HG03342 (cell line): Measurements from ENCODE around the gene ANKRD53.
"Not testable (repeated sequence)": the region's sequence is repeated elsewhere in the genome, so short reads cannot be mapped to it uniquely, and the experiment has no call there.

Experiments
- ATAC-seq: cut with Tn5 transposase; IDR thresholded peaks from one replicate; pipeline ENCODE4 v1.9.1; 2021; ENCODE audit warnings: mild to moderate bottlenecking, moderate library complexity; ENCODE audit not compliant: unreplicated experiment

ANKRD53 gene

GRCh38 chr2:70988151-70988550 lies 9.7 kb downstream of the ANKRD53 start:
- ATAC-seq = no peak

GRCh38 chr2:70988726-70989648 lies 10.6 kb downstream of the ANKRD53 start:
- no peak for ATAC-seq

- no peak for ATAC-seq
Measured at GRCh38 chr2:70990216-70990615, 11.8 kb downstream of the ANKRD53 start.

- ATAC-seq = no peak
Measured at GRCh38 chr2:70991142-70991541, 12.7 kb downstream of the ANKRD53 start.

GRCh38 chr2:70991742-70992141 lies 13.3 kb downstream of the ANKRD53 start:
- ATAC-seq = no peak

GRCh38 chr2:70992945-70993853 lies 14.8 kb downstream of the ANKRD53 start:
- no peak for ATAC-seq

GRCh38 chr2:70994009-70994698 lies 15.7 kb downstream of the ANKRD53 start:
- peak; percentile 15 for ATAC-seq

- peak; percentile 96 for ATAC-seq
Measured at GRCh38 chr2:70994699-70995425, 16.4 kb downstream of the ANKRD53 start, which contains the start of gene TEX261. TSS of gene TEX261 (minus strand) at chr2:70994873. CDS start at chr2:70994757, 116 bp downstream.

GRCh38 chr2:70995426-70995729 lies 16.9 kb downstream of the ANKRD53 start:
- peak; percentile 40 for ATAC-seq

GRCh38 chr2:70998885-70999284 lies 20.5 kb downstream of the ANKRD53 start:
- ATAC-seq = not testable (repeated sequence)

GRCh38 chr2:70999362-70999761 lies 20.9 kb downstream of the ANKRD53 start:
- no peak for ATAC-seq

- not testable (repeated sequence) for ATAC-seq
Measured at GRCh38 chr2:70999931-71000330, 21.5 kb downstream of the ANKRD53 start.

GRCh38 chr2:71000780-71001591 lies 22.6 kb downstream of the ANKRD53 start:
- peak; percentile 88 for ATAC-seq

- no peak for ATAC-seq
Measured at GRCh38 chr2:71001592-71001927, 23.1 kb downstream of the ANKRD53 start.

- no peak for ATAC-seq
Measured at GRCh38 chr2:71001981-71002570, 23.6 kb downstream of the ANKRD53 start.

GRCh38 chr2:71003396-71003795 lies 25.0 kb downstream of the ANKRD53 start:
- ATAC-seq = no peak

GRCh38 chr2:71003966-71004755 lies 25.7 kb downstream of the ANKRD53 start:
- ATAC-seq = no peak

GRCh38 chr2:71004857-71005256 lies 26.4 kb downstream of the ANKRD53 start:
- no peak for ATAC-seq
